Common myeloid progenitor, CD34-positive (primary cell): Measurements from ENCODE around the gene KLHL5.

Experiments used
- CTCF ChIA-PET: fragments of 350-600 bp; sonication (Branson Sonifier 250); formaldehyde crosslinking; loops from one replicate; lab custom pipeline; 2021; ENCODE audit warnings: antibody characterized with exemption; lab: Charles Lee
- POLR2A ChIA-PET: fragments of 350-600 bp; sonication (Branson Sonifier 250); formaldehyde crosslinking; loops from one replicate; lab custom pipeline; 2021; ENCODE audit warnings: antibody characterized with exemption; lab: Charles Lee
- DNase-seq, 3 donors: peaks; one replicate each; pipeline versions ENCODE4 v3.0.0 to v3.0.0-alpha.2; 2013
- H3K27ac ChIP-seq, 2 experiments: 1 replicate in 1 of 2; 2 replicates in 1 of 2; pipeline ENCODE4 v1.7.0; 2013; ENCODE audit warnings: inconsistent platforms in 2 of 2, low read length in 2 of 2, mild to moderate bottlenecking in 2 of 2, low read depth in 1 of 2, moderate library complexity in 1 of 2; ENCODE audit not compliant: severe bottlenecking in 2 of 2, insufficient read depth in 1 of 2, poor library complexity in 1 of 2
- H3K27me3 ChIP-seq, 5 experiments: replicated peaks in 2 of 5; 1 replicate in 3 of 5; 2 replicates in 2 of 5; pipeline versions ENCODE4 v1.6.1 to v1.7.0; 2013; ENCODE audit warnings: low read length in 4 of 5, mild to moderate bottlenecking in 2 of 5, moderate library complexity in 2 of 5, inconsistent platforms in 1 of 5; ENCODE audit not compliant: insufficient read depth in 5 of 5, control insufficient read depth in 4 of 5
- H3K36me3 ChIP-seq, 4 experiments: 1 replicate in 2 of 4; 2 replicates in 2 of 4; pipeline versions ENCODE4 v1.6.1 to v1.7.0; 2013; ENCODE audit warnings: low read length in 3 of 4, control low read depth in 1 of 4, mild to moderate bottlenecking in 1 of 4; ENCODE audit not compliant: control insufficient read depth in 4 of 4, insufficient read depth in 4 of 4
- H3K4me1 ChIP-seq, 4 experiments: 1 replicate in 3 of 4; 2 replicates in 1 of 4; pipeline versions ENCODE4 v1.6.1 to v1.7.1; 2013; ENCODE audit warnings: low read length in 3 of 4, mild to moderate bottlenecking in 3 of 4, control low read depth in 1 of 4, inconsistent platforms in 1 of 4, moderate library complexity in 1 of 4; ENCODE audit not compliant: control insufficient read depth in 4 of 4, insufficient read depth in 4 of 4; ENCODE audit errors: control extremely low read depth in 1 of 4
- H3K4me3 ChIP-seq, 7 experiments: 1 replicate in 4 of 7; 2 replicates in 3 of 7; pipeline versions ENCODE4 v1.5.1 to v1.7.0; 2013; ENCODE audit warnings: mild to moderate bottlenecking in 7 of 7, low read length in 6 of 7, moderate library complexity in 6 of 7, inconsistent platforms in 2 of 7, low read depth in 2 of 7, control low read depth in 1 of 7; ENCODE audit not compliant: insufficient read depth in 4 of 7, control insufficient read depth in 1 of 7; ENCODE audit errors: extremely low read depth in 1 of 7
- H3K9me3 ChIP-seq, 5 experiments: 1 replicate in 4 of 5; 2 replicates in 1 of 5; pipeline versions ENCODE4 v1.6.1 to v1.7.1; 2013; ENCODE audit warnings: low read length in 4 of 5, mild to moderate bottlenecking in 2 of 5, inconsistent platforms in 1 of 5, low read depth in 1 of 5, moderate library complexity in 1 of 5; ENCODE audit not compliant: control insufficient read depth in 4 of 5, insufficient read depth in 2 of 5; ENCODE audit errors: control extremely low read depth in 1 of 5
- WGBS: methylation state at CpG from one replicate; pipeline ENCODE4 v1.1.5; 2013; ENCODE audit not compliant: insufficient coverage; 5-methylcytosine and 5-hydroxymethylcytosine counted together

Gene KLHL5

DNA sequence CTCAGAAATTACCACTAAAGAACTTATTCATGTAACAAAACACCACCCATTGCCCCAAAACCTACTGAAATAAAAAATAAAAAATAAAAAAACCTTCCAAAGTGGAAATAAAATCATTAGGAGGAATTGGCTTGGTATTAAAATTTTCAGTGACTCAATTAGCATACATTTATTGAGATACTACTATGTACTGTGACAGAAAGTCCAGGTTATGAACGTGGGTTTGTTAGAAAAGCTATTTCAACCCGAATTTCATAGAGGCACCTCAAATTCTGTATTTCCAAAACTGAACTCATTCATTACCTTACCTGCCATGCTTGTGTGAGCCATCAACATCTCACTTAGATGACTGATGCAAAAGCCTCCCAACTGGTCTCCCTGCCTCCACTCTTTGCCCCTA lies 16.8 kb downstream of the KLHL5 start:
- DNase-seq, result no peak
- WGBS, result 90% methylated on average over 2 of the region's 2 CpGs
- ChIA-PET CTCF (interaction anchor here (0.5 kb wide), 1 partner anchor 11 kb away, joined by 3 read pairs; no protein-coding TSS in a partner anchor), POLR2A (interaction anchor here (0.7 kb wide), 1 partner anchor 12 kb away, joined by 3 read pairs; no protein-coding TSS in a partner anchor)
- H3K36me3 ChIP-seq, result peaks cover 4 to 18% (median 18%) of the 10 kb centered on the region in 4 experiments
- no peaks in the 10 kb centered on the region for H3K9me3 ChIP-seq
- no peaks in the 10 kb centered on the region for H3K4me1 ChIP-seq
- no peak overlapping the region for H3K27ac ChIP-seq
- H3K4me3 ChIP-seq, result no peak overlapping the region
- H3K27me3 ChIP-seq, result no peaks in the 10 kb centered on the region

GRCh38 chr4:39083164-39083563 lies 21.1 kb downstream of the KLHL5 start:
- DNase-seq, result no peak
- Histone ChIP-seq H3K27me3 (no peaks in the 10 kb centered on the region), H3K36me3 (peaks cover 11 to 25% (median 18%) of the 10 kb centered on the region in 4 experiments), H3K9me3 (no peaks in the 10 kb centered on the region), H3K4me1 (no peaks in the 10 kb centered on the region), H3K4me3 (no peak overlapping the region), H3K27ac (no peak overlapping the region)
- ChIA-PET CTCF (no interaction called here), POLR2A (no interaction called here)

DNA sequence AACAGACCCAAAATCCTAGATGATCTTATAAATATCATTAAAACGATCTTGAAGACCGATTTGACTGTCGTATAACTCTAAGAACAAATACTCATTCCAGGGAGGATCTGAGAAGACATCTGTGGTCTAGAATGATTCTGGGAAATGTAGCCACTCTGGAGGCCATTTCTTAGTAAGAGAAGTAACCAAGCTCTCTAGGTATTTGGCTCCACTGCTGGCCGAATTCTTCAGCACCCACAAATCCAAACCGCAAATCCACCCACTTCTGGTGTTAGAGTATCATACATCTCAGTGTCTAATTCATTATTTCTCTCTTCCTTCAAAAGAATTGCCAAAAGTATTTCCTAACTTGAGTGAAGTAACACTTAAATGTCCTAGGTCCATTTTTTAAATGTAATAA lies 23.9 kb downstream of the KLHL5 start:
- POLR2A ChIA-PET, result interaction anchor here (0.8 kb wide), 1 partner anchor 135 kb away, joined by 3 read pairs; no protein-coding TSS in a partner anchor
- no peak for DNase-seq
- H3K36me3 ChIP-seq, result peaks cover 15 to 26% (median 19%) of the 10 kb centered on the region in 4 experiments
- H3K27me3 ChIP-seq, result no peaks in the 10 kb centered on the region
- no peak overlapping the region for H3K4me3 ChIP-seq
- CTCF ChIA-PET, result interaction anchor here (1.0 to 1.7 kb wide), 4 partner anchors 11 to 48 kb away, joined by 3 read pairs; no protein-coding TSS in a partner anchor
- H3K27ac ChIP-seq, result no peak overlapping the region
- 100% methylated on average over 1 of the region's 5 CpGs for whole genome bisulfite sequencing
- no peaks in the 10 kb centered on the region for H3K9me3 ChIP-seq
- H3K4me1 ChIP-seq, result no peaks in the 10 kb centered on the region

DNA sequence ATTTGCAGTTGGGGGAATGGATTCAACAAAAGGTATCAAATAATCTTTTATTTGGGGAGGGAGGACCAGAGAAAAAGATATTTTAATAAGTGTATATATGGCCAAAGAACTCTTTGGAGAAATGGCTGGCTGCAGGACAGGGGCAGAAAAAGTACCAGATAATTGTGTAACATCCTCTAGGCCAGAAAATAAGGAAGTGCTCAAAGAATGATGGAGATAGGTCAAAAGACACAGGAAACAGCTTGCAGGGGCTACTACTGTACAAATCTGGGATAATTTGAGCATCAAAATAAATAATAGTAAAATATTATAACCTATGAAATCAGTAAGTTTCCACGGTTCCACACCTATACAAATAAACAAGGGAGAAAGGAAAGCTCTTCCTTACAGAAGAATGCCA lies 34.8 kb downstream of the KLHL5 start:
- DNase-seq, result peak; percentile 3 to 42 (median 36)
- Histone ChIP-seq H3K4me3 (no peak overlapping the region), H3K36me3 (peaks cover 0 to 10% (median 3%) of the 10 kb centered on the region in 4 experiments), H3K4me1 (peaks cover 0 to 4% (median under 1%) of the 10 kb centered on the region in 4 experiments), H3K27me3 (no peaks in the 10 kb centered on the region), H3K27ac (no peak overlapping the region), H3K9me3 (no peaks in the 10 kb centered on the region)
- no CpG with 5 or more reads among the region's 1 CpG for WGBS
- POLR2A ChIA-PET, result no interaction called here
- CTCF ChIA-PET, result interaction anchor here (1.2 to 1.5 kb wide), 3 partner anchors 11 to 67 kb away, joined by 3 to 5 read pairs (median 3); no protein-coding TSS in a partner anchor

GRCh38 chr4:39097290-39097689 lies 35.3 kb downstream of the KLHL5 start:
- ChIA-PET CTCF (interaction anchor here (1.2 to 1.5 kb wide), 3 partner anchors 11 to 67 kb away, joined by 3 to 5 read pairs (median 3); no protein-coding TSS in a partner anchor), POLR2A (no interaction called here)
- no peaks in the 10 kb centered on the region for H3K27me3 ChIP-seq
- 97% methylated on average over 4 of the region's 5 CpGs for WGBS
- no peak for DNase-seq
- H3K36me3 ChIP-seq, result peaks cover under 1 to 11% (median 3%) of the 10 kb centered on the region in 4 experiments
- no peak overlapping the region for H3K27ac ChIP-seq
- H3K9me3 ChIP-seq, result no peaks in the 10 kb centered on the region
- peaks cover 0 to 4% (median under 1%) of the 10 kb centered on the region in 4 experiments for H3K4me1 ChIP-seq
- H3K4me3 ChIP-seq, result no peak overlapping the region

DNA sequence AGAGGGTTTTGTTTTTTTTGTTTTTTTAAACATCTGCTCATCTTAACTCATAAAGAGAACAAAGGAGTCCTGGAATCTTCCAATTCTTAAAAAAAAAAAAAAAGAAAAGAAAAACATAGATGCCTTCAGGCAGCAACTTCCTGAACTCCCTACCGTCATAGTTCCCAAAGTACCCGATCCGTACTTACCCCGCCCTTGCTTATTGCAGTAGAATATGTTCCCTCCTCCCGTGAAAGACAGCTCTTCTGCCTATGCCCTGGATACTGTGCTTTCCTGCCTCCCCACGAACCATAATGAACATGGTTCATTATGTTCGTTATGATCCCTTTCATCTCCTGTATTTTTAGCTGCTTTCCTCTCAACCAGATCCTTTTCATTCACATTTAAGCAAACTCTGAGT lies 40.3 kb downstream of the KLHL5 start:
- H3K4me3 ChIP-seq, result no peak overlapping the region
- ChIA-PET CTCF (interaction anchor here (1.8 kb wide), 1 partner anchor 198 kb away, joined by 4 read pairs; no protein-coding TSS in a partner anchor), POLR2A (no interaction called here)
- 95% methylated on average over 5 of the region's 7 CpGs for WGBS
- H3K27me3 ChIP-seq, result no peaks in the 10 kb centered on the region
- peaks cover 10 to 34% (median 15%) of the 10 kb centered on the region in 4 experiments for H3K36me3 ChIP-seq
- no peaks in the 10 kb centered on the region for H3K4me1 ChIP-seq
- H3K27ac ChIP-seq, result no peak overlapping the region
- no peaks in the 10 kb centered on the region for H3K9me3 ChIP-seq
- DNase-seq, result no peak

GRCh38 chr4:39103291-39103690 lies 41.3 kb downstream of the KLHL5 start:
- Histone ChIP-seq H3K36me3 (peaks cover 8 to 34% (median 15%) of the 10 kb centered on the region in 4 experiments), H3K4me3 (no peak overlapping the region), H3K4me1 (no peaks in the 10 kb centered on the region), H3K27ac (no peak overlapping the region), H3K27me3 (no peaks in the 10 kb centered on the region), H3K9me3 (no peaks in the 10 kb centered on the region)
- ChIA-PET CTCF (interaction anchor here (1.1 to 1.8 kb wide), 2 partner anchors 29 to 199 kb away, joined by 4 read pairs; no protein-coding TSS in a partner anchor), POLR2A (interaction anchor here (0.7 kb wide), 1 partner anchor 271 kb away, joined by 6 read pairs; no protein-coding TSS in a partner anchor)
- DNase-seq, result peak in 2 of 3 donors; percentile 23 to 31
- whole genome bisulfite sequencing, result 100% methylated on average over 3 of the region's 6 CpGs
